ENCODE measurements around the gene TPT1. TPM values are rescaled to one million over a fixed set of nuclear protein-coding genes. Genes with fewer than 3 reads are reported as not detected.
A peak's percentile ranks its signal among the peaks of the same experiment; 100 is the strongest.

TPT1 gene
- total and polyA plus RNA-seq, 9 of the 15 experiments (the other 6 are each of a cell fraction or from before 2014, with no cell fraction given) = 602 to 2,508 (median 1,784) TPM

DNA sequence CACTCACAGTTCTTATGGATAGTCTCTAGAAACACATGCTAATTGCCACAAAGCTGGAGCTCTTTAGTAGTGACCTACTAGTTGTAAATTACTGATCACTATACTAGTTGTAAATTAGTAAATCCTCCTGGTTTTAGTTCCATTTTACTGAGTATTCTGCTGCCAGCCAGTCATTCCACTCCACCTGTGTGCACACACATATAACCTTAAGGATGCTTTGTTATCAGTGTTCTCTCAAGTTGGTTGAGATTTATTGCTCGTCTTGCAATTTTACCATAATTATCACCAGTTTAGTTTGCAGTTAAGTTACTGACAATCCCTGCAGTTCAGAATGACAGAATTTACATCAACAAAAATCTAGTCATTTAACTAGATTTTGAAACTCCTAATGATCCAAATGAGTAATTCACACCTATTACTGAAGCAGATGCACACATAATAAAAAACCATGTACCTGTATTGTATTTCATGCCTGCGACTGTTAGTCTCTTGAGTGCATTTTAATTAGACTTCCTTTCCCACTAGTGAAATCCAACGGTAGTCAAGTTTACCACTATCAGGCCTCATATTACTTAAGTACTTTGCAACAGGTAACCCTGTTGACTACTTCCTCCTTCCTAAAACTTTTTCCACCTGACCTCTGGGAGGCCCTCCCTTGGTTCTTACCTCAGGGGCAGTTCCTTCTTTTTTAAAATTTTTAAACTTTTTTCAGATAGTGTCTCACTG is 7.6 kb downstream of the TPT1 start:
- FAIRE-seq (no peak), ATAC-seq (no peak), DNase-seq (ENCODE audit: extremely low read depth in 1 of 4, low spot score in 3 of 4) (no peak)
- Histone ChIP-seq H3K9ac (ENCODE audit: insufficient read depth in 1 of 2, low read depth in 2 of 2, low read length in 2 of 2) (no peak overlapping the region), H3K4me1 (replicated peaks in 1 of 2; ENCODE audit: control insufficient read depth in 2 of 2, insufficient read depth in 2 of 2, low read length in 2 of 2) (peaks cover 13 to 18% of the 10 kb centered on the region in 2 experiments), H3K79me2 (ENCODE audit: control insufficient read depth, insufficient read depth, low read length) (peaks cover 28% of the 10 kb centered on the region), H3K27me3 (ENCODE audit: control insufficient read depth in 2 of 2, insufficient read depth in 2 of 2, low read length in 2 of 2) (no peaks in the 10 kb centered on the region), H3K9me1 (ENCODE audit: control insufficient read depth, insufficient read depth, low read length) (no peaks in the 10 kb centered on the region), H4K20me1 (replicated peaks; ENCODE audit: control insufficient read depth, insufficient read depth, low read length) (peaks cover 35% of the 10 kb centered on the region), H3K27ac (ENCODE audit: extremely low read depth, low read depth, low read length) (no peak overlapping the region), H3K4me3 (no peak overlapping the region), H2AFZ (ENCODE audit: low read depth, low read length) (no peak overlapping the region), H3K9me3 (replicated peaks; ENCODE audit: control insufficient read depth, insufficient read depth, low read depth, low read length) (no peaks in the 10 kb centered on the region), H3K36me3 (ENCODE audit: control insufficient read depth, insufficient read depth, low read length) (peaks cover 43% of the 10 kb centered on the region), H3K4me2 (ENCODE audit: insufficient read depth, low read length) (no peak overlapping the region)
- in situ Hi-C loops (cut with MboI) (no loop called here), intact Hi-C loops (cut with micrococcal nuclease) (no loop called here)
- ChIA-PET CTCF (ENCODE audit: low intra/inter-chr PET ratio) (no interaction called here), POLR2A (interaction anchor here (0.7 to 2.5 kb wide), 2 partner anchors 8 to 11 kb away, joined by 3 to 9 read pairs; partner anchors contain the start of gene TPT1)
- BruUV-seq (replicated peaks) = no TSS peak
- TF ChIP-seq ZNF316 (IDR thresholded peaks at IDR 0.05) (peak; percentile 65), ID3 (CRISPR knock-in tag; IDR thresholded peaks at IDR 0.05) (no peak), ID3 (tag; IDR thresholded peaks at IDR 0.05) (no peak), EWSR1 (IDR thresholded peaks at IDR 0.05; ENCODE audit: borderline replicate concordance, low read depth, partially characterized antibody) (peak; percentile 25), NFRKB (IDR thresholded peaks at IDR 0.05; ENCODE audit: low read depth) (no peak), GTF2F1 (IDR thresholded peaks at IDR 0.05; ENCODE audit: low read depth, low read length) (no peak), POLR2G (IDR thresholded peaks at IDR 0.05; ENCODE audit: low read depth, low read length) (0 out of 2 replicates have a peak, but pooled peaks have one; percentile 40), ELK3 (CRISPR knock-in tag; IDR thresholded peaks at IDR 0.05) (no peak), ZBTB26 (CRISPR knock-in tag; IDR thresholded peaks at IDR 0.05) (no peak), NBN (IDR thresholded peaks at IDR 0.05; ENCODE audit: low read depth) (no peak), ZNF41 (CRISPR knock-in tag; conservative IDR thresholded peaks at IDR 0.05) (no peak), PRMT5 (CRISPR knock-in tag; IDR thresholded peaks at IDR 0.05) (no peak), HMBOX1 (IDR thresholded peaks at IDR 0.05) (peak; percentile 86), KAT2B (IDR thresholded peaks at IDR 0.05; ENCODE audit: low read depth, low read length) (no peak), SUPT5H (IDR thresholded peaks at IDR 0.05) (peak; percentile 4; the same call in 1 of the 2 replicates), MEIS2 (IDR thresholded peaks at IDR 0.05; ENCODE audit: partially characterized antibody) (no peak), ZNF239 (CRISPR knock-in tag; IDR thresholded peaks at IDR 0.05) (no peak), RFX5 (IDR thresholded peaks at IDR 0.05; ENCODE audit: low read depth, low read length) (no peak), EP300 (IDR thresholded peaks at IDR 0.05; ENCODE audit: low read length) (no peak)
- TF ChIP-seq, protein P1, sequence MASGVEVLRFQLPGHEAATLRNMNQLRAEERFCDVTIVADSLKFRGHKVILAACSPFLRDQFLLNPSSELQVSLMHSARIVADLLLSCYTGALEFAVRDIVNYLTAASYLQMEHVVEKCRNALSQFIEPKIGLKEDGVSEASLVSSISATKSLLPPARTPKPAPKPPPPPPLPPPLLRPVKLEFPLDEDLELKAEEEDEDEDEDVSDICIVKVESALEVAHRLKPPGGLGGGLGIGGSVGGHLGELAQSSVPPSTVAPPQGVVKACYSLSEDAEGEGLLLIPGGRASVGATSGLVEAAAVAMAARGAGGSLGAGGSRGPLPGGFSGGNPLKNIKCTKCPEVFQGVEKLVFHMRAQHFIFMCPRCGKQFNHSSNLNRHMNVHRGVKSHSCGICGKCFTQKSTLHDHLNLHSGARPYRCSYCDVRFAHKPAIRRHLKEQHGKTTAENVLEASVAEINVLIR (CRISPR knock-in tag; IDR thresholded peaks at IDR 0.05) = no peak
- 34% methylated on average over 3 of the region's 3 CpGs for WGBS (ENCODE audit: insufficient coverage, low coverage, missing lambda C conversion rate)
